Activated CD4-positive, alpha-beta T cell treated with anti-CD3 and anti-CD28 coated beads for 1 hour (primary cell): ENCODE measurements around the gene PTPRN2.

Source experiments
- DNase-seq: peaks from one replicate; pipeline ENCODE4 v3.0.0-alpha.2; 2020

Gene PTPRN2

GRCh38 chr7:157658851-157659412, 928.7 kb downstream of the PTPRN2 start:
- DNase-seq: no peak

- DNase-seq: no peak
Observed at GRCh38 chr7:157657741-157658740, 929.6 kb downstream of the PTPRN2 start.

GRCh38 chr7:157656195-157656769, 931.3 kb downstream of the PTPRN2 start:
- DNase-seq: no peak

- DNase-seq: no peak
Observed at GRCh38 chr7:157654350-157654749, 933.3 kb downstream of the PTPRN2 start.

- DNase-seq: no peak
Observed at GRCh38 chr7:157653827-157654207, 933.8 kb downstream of the PTPRN2 start.

GRCh38 chr7:157652954-157653826, 934.4 kb downstream of the PTPRN2 start:
- no peak for DNase-seq

- no peak for DNase-seq
Observed at GRCh38 chr7:157652161-157652953, 935.3 kb downstream of the PTPRN2 start.

GRCh38 chr7:157651366-157652160, 936.1 kb downstream of the PTPRN2 start:
- DNase-seq: no peak

- DNase-seq: no peak
Observed at GRCh38 chr7:157650801-157651200, 936.8 kb downstream of the PTPRN2 start.

- no peak for DNase-seq
Observed at GRCh38 chr7:157650131-157650631, 937.4 kb downstream of the PTPRN2 start.

- no peak for DNase-seq
Observed at GRCh38 chr7:157646551-157646950, 941.1 kb downstream of the PTPRN2 start.

- DNase-seq: no peak
Observed at GRCh38 chr7:157645539-157645938, 942.1 kb downstream of the PTPRN2 start.

- no peak for DNase-seq
Observed at GRCh38 chr7:157644946-157645345, 942.7 kb downstream of the PTPRN2 start.

GRCh38 chr7:157643525-157643970, 944.1 kb downstream of the PTPRN2 start:
- DNase-seq: no peak

- DNase-seq: no peak
Observed at GRCh38 chr7:157641866-157642265, 945.8 kb downstream of the PTPRN2 start.

- DNase-seq: no peak
Observed at GRCh38 chr7:157640144-157640543, 947.5 kb downstream of the PTPRN2 start.

GRCh38 chr7:157638563-157638962, 949.1 kb downstream of the PTPRN2 start:
- DNase-seq: no peak

GRCh38 chr7:157637216-157637949, 950.2 kb downstream of the PTPRN2 start:
- DNase-seq: no peak

GRCh38 chr7:157635669-157636068, 952.0 kb downstream of the PTPRN2 start:
- DNase-seq: no peak

- DNase-seq: no peak
Observed at GRCh38 chr7:157635148-157635500, 952.5 kb downstream of the PTPRN2 start.
